CD4-positive, alpha-beta T cell (primary cell): ENCODE measurements around the gene FARP1. TPM values are rescaled to one million over a fixed set of nuclear protein-coding genes. Genes with fewer than 3 reads are reported as not detected.

Source experiments
- ATAC-seq: fragments of 200-7000 bp; cut with Tn5 transposase; one replicate; pipeline ENCODE4 v1.10.0; 2022; ENCODE audit warnings: mild to moderate bottlenecking; ENCODE audit not compliant: poor library complexity
- CTCF ChIA-PET: fragments of 350-600 bp; sonication (Branson Sonifier 250); formaldehyde crosslinking; loops from one replicate; lab custom pipeline; 2021; ENCODE audit warnings: antibody characterized with exemption, inconsistent platforms; lab: Charles Lee
- POLR2A ChIA-PET: fragments of 350-600 bp; sonication (Branson Sonifier 250); formaldehyde crosslinking; loops from one replicate; lab custom pipeline; 2021; ENCODE audit warnings: antibody characterized with exemption, inconsistent platforms; lab: Charles Lee
- DNase-seq, 14 experiments: peaks; one replicate each; pipeline ENCODE4 v3.0.0-alpha.2; 2013 to 2020; ENCODE audit warnings: mixed read lengths in 2 of 14
- H3K27ac ChIP-seq, 2 donors: one replicate each; pipeline versions ENCODE4 v1.5.1 to v1.7.0; 2013; ENCODE audit warnings: low read length in 2 of 2, low read depth in 1 of 2, mild to moderate bottlenecking in 1 of 2
- H3K27me3 ChIP-seq, 2 experiments: 1 replicate in 1 of 2; 2 replicates in 1 of 2; pipeline versions ENCODE4 v1.6.1 to v1.7.0; 2013; ENCODE audit warnings: low read length in 2 of 2, control low read depth in 1 of 2, mild to moderate bottlenecking in 1 of 2, moderate library complexity in 1 of 2; ENCODE audit not compliant: insufficient read depth in 2 of 2, control insufficient read depth in 1 of 2
- H3K36me3 ChIP-seq: one replicate; pipeline ENCODE4 v1.6.1; 2013; ENCODE audit warnings: low read length, control low read depth; ENCODE audit not compliant: insufficient read depth
- H3K4me1 ChIP-seq: one replicate; pipeline ENCODE4 v1.6.1; 2013; ENCODE audit warnings: low read length, control low read depth; ENCODE audit not compliant: insufficient read depth
- H3K4me3 ChIP-seq: one replicate; pipeline ENCODE4 v1.5.1; 2013; ENCODE audit warnings: mild to moderate bottlenecking, low read length, moderate library complexity
- H3K9me3 ChIP-seq, 2 experiments: 1 replicate in 1 of 2; 2 replicates in 1 of 2; pipeline versions ENCODE4 v1.6.1 to v1.7.0; 2013; ENCODE audit warnings: low read length in 2 of 2, mild to moderate bottlenecking in 2 of 2, control low read depth in 1 of 2, moderate library complexity in 1 of 2; ENCODE audit not compliant: control insufficient read depth in 1 of 2, insufficient read depth in 1 of 2
- H3K27ac Mint-ChIP-seq: one replicate; pipeline ENCODE4 v1.8.0; 2020; ENCODE audit warnings: mixed read lengths
- H3K27me3 Mint-ChIP-seq: one replicate; pipeline ENCODE4 v1.8.0; 2021; ENCODE audit warnings: mixed read lengths
- H3K36me3 Mint-ChIP-seq: one replicate; pipeline ENCODE4 v1.8.0; 2021; ENCODE audit warnings: low read depth, mixed read lengths
- H3K4me1 Mint-ChIP-seq: one replicate; pipeline ENCODE4 v1.8.0; 2021; ENCODE audit warnings: low read depth, mixed read lengths
- H3K4me3 Mint-ChIP-seq: one replicate; pipeline ENCODE4 v1.8.0; 2020; ENCODE audit warnings: mild to moderate bottlenecking, mixed read lengths
- H3K9me3 Mint-ChIP-seq: one replicate; pipeline ENCODE4 v1.8.0; 2020; ENCODE audit warnings: mixed read lengths
- CTCF ChIP-seq: fragments of 200-600 bp; IDR thresholded peaks from one replicate; pipeline ENCODE4 v1.8.0; 2022; ENCODE audit warnings: antibody characterized with exemption, mild to moderate bottlenecking
- intact Hi-C, 2 experiments: fragments of 100-400 bp; cut with DNase I in 1 of 2; cut with micrococcal nuclease in 1 of 2; formaldehyde crosslinking; loops; one replicate each; pipeline versions ENCODE4 v1.15.1 to v1.9.0; 2023 to 2025; cut with DNase I, micrococcal nuclease
- total RNA-seq, 174 experiments: library from RNA in 2 of 174; stranded (reverse) in 2 of 174; gene quantifications; one replicate each; pipeline ENCODE4 v1.2.3 and lab custom pipeline; 2021 to 2026

The FARP1 gene
- total RNA-seq, 2 experiments from 2014 or later: 0.30 TPM; not detected in 1

DNA sequence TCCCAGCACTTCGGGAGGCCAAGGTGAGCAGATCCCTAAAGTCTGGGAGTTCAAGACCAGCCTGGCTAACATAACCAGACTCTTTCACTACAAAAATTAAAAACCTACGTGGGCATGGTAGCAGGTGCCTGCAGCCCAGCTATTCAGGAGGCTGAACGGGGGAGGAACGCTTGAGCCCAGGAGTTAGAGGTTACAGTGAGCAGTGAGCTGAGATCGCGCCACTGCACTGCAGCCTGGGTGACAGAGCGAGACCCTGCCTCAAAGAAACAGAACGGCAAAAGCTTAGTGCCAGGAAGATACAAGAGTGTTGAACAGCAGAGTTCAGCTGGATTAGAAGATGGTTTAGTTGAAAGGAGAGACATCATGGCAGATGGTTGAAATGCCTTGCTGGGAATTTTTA, 58.3 kb downstream of the FARP1 start:
- CTCF ChIA-PET: no interaction called here

GRCh38 chr13:98201984-98202383, 59.1 kb downstream of the FARP1 start:
- peaks cover 0 to 7% of the 10 kb centered on the region in 2 experiments for H3K9me3 ChIP-seq
- POLR2A ChIA-PET: no interaction called here
- DNase-seq: no peak

More for the DNA sequence above, 58.3 kb downstream of the FARP1 start:
- Histone ChIP-seq H3K4me1 (no peaks in the 10 kb centered on the region), H3K36me3 (no peaks in the 10 kb centered on the region), H3K27me3 (peaks cover 0 to 2% of the 10 kb centered on the region in 2 experiments), H3K4me3 (no peak overlapping the region), H3K27ac (no peak overlapping the region), H3K9me3 (peaks cover 0 to 3% of the 10 kb centered on the region in 2 experiments)
- H3K9me3 Mint-ChIP-seq: peaks cover 7% of the 10 kb centered on the region
- no peaks in the 10 kb centered on the region for H3K4me1 Mint-ChIP-seq
- no peak overlapping the region for H3K27ac Mint-ChIP-seq
- peaks cover 18% of the 10 kb centered on the region for H3K27me3 Mint-ChIP-seq
- H3K36me3 Mint-ChIP-seq: no peaks in the 10 kb centered on the region
- no peak overlapping the region for H3K4me3 Mint-ChIP-seq
- DNase-seq: no peak
- ATAC-seq: no peak
- POLR2A ChIA-PET: no interaction called here
- no peak for TF ChIP-seq CTCF
- intact Hi-C loops: no loop called here

DNA sequence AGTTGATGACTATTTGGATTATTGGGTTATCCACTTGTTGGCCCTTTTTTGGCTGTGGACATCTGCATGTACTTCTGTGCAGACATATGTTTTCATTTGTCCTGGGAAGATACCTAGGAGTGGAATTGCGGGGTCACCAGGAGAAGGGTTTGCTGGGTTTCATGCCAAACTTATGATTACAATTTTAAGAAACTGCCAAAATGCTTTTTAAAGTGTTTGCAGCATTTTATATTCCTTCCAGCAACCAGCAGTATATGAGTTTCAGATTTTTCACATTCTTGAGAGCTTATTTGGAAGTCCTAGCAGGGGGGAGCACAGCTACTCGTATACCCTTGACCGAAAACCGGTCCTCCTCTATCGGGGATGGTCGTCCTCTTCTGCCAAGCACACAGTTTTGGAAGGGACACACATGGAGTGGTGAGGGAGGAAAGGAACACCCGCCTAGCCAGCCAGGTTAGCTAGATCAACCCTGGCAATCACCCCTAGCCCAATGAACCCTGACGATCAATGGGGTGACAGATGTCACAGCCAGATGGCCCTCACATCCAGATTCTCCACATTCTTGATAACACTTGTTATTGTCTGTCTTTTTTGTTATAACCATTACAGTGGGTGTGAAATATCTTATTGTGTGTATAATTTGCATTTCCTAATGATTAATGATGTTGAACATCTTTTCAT, 60.9 kb downstream of the FARP1 start:
- CTCF ChIA-PET: no interaction called here
- Histone ChIP-seq H3K36me3 (no peaks in the 10 kb centered on the region), H3K4me3 (no peak overlapping the region), H3K27ac (no peak overlapping the region), H3K9me3 (peaks cover 3 to 7% of the 10 kb centered on the region in 2 experiments), H3K27me3 (no peaks in the 10 kb centered on the region), H3K4me1 (no peaks in the 10 kb centered on the region)
- Mint-ChIP-seq H3K9me3 (peaks cover 7% of the 10 kb centered on the region), H3K4me3 (no peak overlapping the region), H3K27ac (no peak overlapping the region), H3K4me1 (no peaks in the 10 kb centered on the region), H3K36me3 (no peaks in the 10 kb centered on the region), H3K27me3 (peaks cover 26% of the 10 kb centered on the region)
- POLR2A ChIA-PET: no interaction called here
- ATAC-seq (no peak), DNase-seq (no peak)
- intact Hi-C loops: no loop called here
- TF ChIP-seq CTCF: no peak

More at GRCh38 chr13:98201984-98202383, 59.1 kb downstream of the FARP1 start:
- H3K27me3 Mint-ChIP-seq: peaks cover 22% of the 10 kb centered on the region
- TF ChIP-seq CTCF: no peak
- Histone ChIP-seq H3K27ac (no peak overlapping the region), H3K27me3 (peaks cover 0 to 2% of the 10 kb centered on the region in 2 experiments), H3K4me3 (no peak overlapping the region), H3K4me1 (no peaks in the 10 kb centered on the region), H3K36me3 (no peaks in the 10 kb centered on the region)
- H3K4me1 Mint-ChIP-seq: no peaks in the 10 kb centered on the region
- ATAC-seq: no peak
- no peak overlapping the region for H3K27ac Mint-ChIP-seq
- no peaks in the 10 kb centered on the region for H3K36me3 Mint-ChIP-seq
- intact Hi-C loops: no loop called here
- CTCF ChIA-PET: no interaction called here
- no peak overlapping the region for H3K4me3 Mint-ChIP-seq
- H3K9me3 Mint-ChIP-seq: peaks cover 7% of the 10 kb centered on the region
